H1 (cell line): ENCODE results near the gene LYPD4. TPM values are rescaled to one million over a fixed set of nuclear protein-coding genes. Genes with fewer than 3 reads are reported as not detected.

Experiments used
- CTCF ChIA-PET: fragments of 300-600 bp; sonication (Branson Sonifier 250); formaldehyde crosslinking; loops from one replicate; lab custom pipeline; 2021; ENCODE audit not compliant: partially characterized antibody; lab: Charles Lee
- POLR2A ChIA-PET: fragments of 300-600 bp; sonication (Branson Sonifier 250); formaldehyde crosslinking; loops from one replicate; lab custom pipeline; 2021; ENCODE audit warnings: inconsistent platforms; ENCODE audit not compliant: partially characterized antibody; lab: Charles Lee
- DNase-seq, 2 experiments: peaks; one replicate each; pipeline versions ENCODE4 v3.0.0 to v3.0.0-alpha.2; 2010 to 2022; ENCODE audit warnings: low spot score in 2 of 2, low read depth in 1 of 2, mixed read lengths in 1 of 2
- FAIRE-seq: peaks from 2 replicates; lab custom pipeline; 2011; peaks lifted over from hg19 to GRCh38; lab: Jason Lieb, UNC
- H2AFZ ChIP-seq: 2 replicates; pipeline ENCODE4 v1.8.1; 2012; ENCODE audit warnings: low read length, inconsistent platforms
- H2AK5ac ChIP-seq: 2 replicates; pipeline ENCODE4 v1.6.1; 2013; ENCODE audit warnings: low read depth, low read length
- H2BK120ac ChIP-seq: replicated peaks from 2 replicates; pipeline ENCODE3; 2013; ENCODE audit warnings: low read depth, low read length, inconsistent platforms
- H2BK12ac ChIP-seq: 2 replicates; pipeline ENCODE4 v1.6.1; 2013; ENCODE audit warnings: low read depth, low read length
- H2BK15ac ChIP-seq: 2 replicates; pipeline ENCODE4 v1.6.1; 2013; ENCODE audit warnings: low read length
- H2BK20ac ChIP-seq: 2 replicates; pipeline ENCODE4 v1.6.1; 2013; ENCODE audit warnings: low read length
- H2BK5ac ChIP-seq: 2 replicates; pipeline ENCODE4 v1.6.1; 2013; ENCODE audit warnings: low read depth, low read length
- H3K14ac ChIP-seq: 2 replicates; pipeline ENCODE4 v1.6.1; 2013; ENCODE audit warnings: inconsistent platforms; ENCODE audit not compliant: insufficient read length
- H3K18ac ChIP-seq: 2 replicates; pipeline ENCODE4 v1.6.1; 2013; ENCODE audit warnings: low read length; ENCODE audit errors: extremely low read depth
- H3K23ac ChIP-seq: 2 replicates; pipeline ENCODE4 v1.6.1; 2013; ENCODE audit warnings: inconsistent platforms; ENCODE audit not compliant: insufficient read length
- H3K23me2 ChIP-seq: 2 replicates; pipeline ENCODE4 v1.6.1; 2013; ENCODE audit warnings: low read depth, low read length
- H3K27ac ChIP-seq: 2 replicates; pipeline ENCODE4 v1.6.1; 2011; ENCODE audit warnings: low read depth, low read length, inconsistent platforms
- H3K27me3 ChIP-seq, 4 experiments: replicated peaks in 1 of 4; 1 replicate in 1 of 4; 2 replicates in 3 of 4; pipeline versions ENCODE4 v1.6.1 to v1.8.1; 2011 to 2013; ENCODE audit warnings: low read length in 3 of 4, mild to moderate bottlenecking in 3 of 4, inconsistent platforms in 2 of 4, mixed read lengths in 2 of 4, moderate library complexity in 1 of 4; ENCODE audit not compliant: control insufficient read depth in 3 of 4, insufficient read depth in 3 of 4; ENCODE audit errors: extremely low read depth in 1 of 4
- H3K36me3 ChIP-seq, 4 experiments: 2 replicates each; pipeline versions ENCODE4 v1.6.1 to v1.8.1; 2011 to 2013; ENCODE audit warnings: mild to moderate bottlenecking in 4 of 4, low read length in 3 of 4, moderate library complexity in 2 of 4, control low read depth in 1 of 4, inconsistent platforms in 1 of 4; ENCODE audit not compliant: insufficient read depth in 4 of 4, control insufficient read depth in 2 of 4
- H3K4ac ChIP-seq: replicated peaks from 2 replicates; pipeline ENCODE3; 2013; ENCODE audit warnings: low read length, low read depth, mixed read lengths, inconsistent platforms; ENCODE audit not compliant: insufficient read length
- H3K4me1 ChIP-seq, 4 experiments: replicated peaks in 1 of 4; 1 replicate in 1 of 4; 2 replicates in 3 of 4; pipeline versions ENCODE4 v1.6.1 to v1.8.1; 2011 to 2013; ENCODE audit warnings: low read length in 3 of 4, inconsistent platforms in 2 of 4, mixed read lengths in 1 of 4; ENCODE audit not compliant: insufficient read depth in 4 of 4, control insufficient read depth in 3 of 4
- H3K4me2 ChIP-seq, 2 experiments: 2 replicates each; pipeline versions ENCODE4 v1.6.1 to v1.8.1; 2011 to 2013; ENCODE audit warnings: low read depth in 2 of 2, low read length in 2 of 2, control low read depth in 1 of 2, inconsistent platforms in 1 of 2, mild to moderate bottlenecking in 1 of 2; ENCODE audit not compliant: insufficient read depth in 1 of 2
- H3K4me3 ChIP-seq, 4 experiments: fragments of 200-600, 300-600 bp in 1 of 4; sonication (generic), shearing (Covaris generic), sonication (Bioruptor Twin) in 1 of 4; 2 replicates each; pipeline versions ENCODE4 v1.5.1 to v1.8.1; 2011 to 2016; ENCODE audit warnings: low read length in 4 of 4, low read depth in 3 of 4, control low read depth in 2 of 4, inconsistent platforms in 2 of 4, mild to moderate bottlenecking in 2 of 4, mixed read lengths in 1 of 4, moderate library complexity in 1 of 4; ENCODE audit not compliant: insufficient read depth in 2 of 4; ENCODE audit errors: extremely low read depth in 1 of 4
- H3K56ac ChIP-seq: replicated peaks from 2 replicates; pipeline ENCODE3; 2013; ENCODE audit warnings: low read depth, mild to moderate bottlenecking, mixed read lengths, low read length, inconsistent platforms; ENCODE audit not compliant: insufficient read length
- H3K79me1 ChIP-seq: 2 replicates; pipeline ENCODE4 v1.6.1; 2013; ENCODE audit warnings: low read depth, low read length, control low read depth
- H3K79me2 ChIP-seq, 2 experiments: 2 replicates each; pipeline versions ENCODE4 v1.6.1 to v1.8.1; 2012 to 2013; ENCODE audit warnings: low read length in 2 of 2, mild to moderate bottlenecking in 2 of 2, inconsistent platforms in 1 of 2; ENCODE audit not compliant: insufficient read depth in 2 of 2, control insufficient read depth in 1 of 2
- H3K9ac ChIP-seq, 4 experiments: replicated peaks in 1 of 4; 1 replicate in 1 of 4; 2 replicates in 3 of 4; pipeline versions ENCODE4 v1.6.1 to v1.8.1; 2011 to 2013; ENCODE audit warnings: low read depth in 3 of 4, low read length in 3 of 4, control low read depth in 2 of 4, mild to moderate bottlenecking in 2 of 4, moderate library complexity in 2 of 4, inconsistent platforms in 1 of 4; ENCODE audit errors: extremely low read depth in 1 of 4
- H3K9me3 ChIP-seq, 2 experiments: 2 replicates each; pipeline versions ENCODE4 v1.6.1 to v1.8.1; 2012 to 2013; ENCODE audit warnings: mild to moderate bottlenecking in 2 of 2, moderate library complexity in 2 of 2, control low read depth in 1 of 2, inconsistent platforms in 1 of 2, low read depth in 1 of 2, low read length in 1 of 2, mixed read lengths in 1 of 2; ENCODE audit not compliant: insufficient read depth in 2 of 2
- H4K20me1 ChIP-seq, 2 experiments: replicated peaks in 1 of 2; 2 replicates each; pipeline versions ENCODE3 to v1.8.1; 2011 to 2013; ENCODE audit warnings: inconsistent platforms in 2 of 2, low read length in 2 of 2, mild to moderate bottlenecking in 1 of 2; ENCODE audit not compliant: insufficient read depth in 2 of 2, control insufficient read depth in 1 of 2
- H4K5ac ChIP-seq: 2 replicates; pipeline ENCODE4 v1.6.1; 2013; ENCODE audit warnings: low read length, low read depth, mixed read lengths, inconsistent platforms; ENCODE audit not compliant: insufficient read length
- H4K8ac ChIP-seq: 2 replicates; pipeline ENCODE4 v1.8.0; 2013; ENCODE audit warnings: mild to moderate bottlenecking, moderate library complexity, low read length, inconsistent platforms; ENCODE audit not compliant: insufficient read depth; ENCODE audit errors: extremely low read depth
- H4K91ac ChIP-seq: replicated peaks from 2 replicates; pipeline ENCODE3; 2013; ENCODE audit warnings: low read length, mixed read lengths, inconsistent platforms; ENCODE audit not compliant: insufficient read length
- ATF2 ChIP-seq: IDR thresholded peaks from 2 replicates; pipeline ENCODE4 v1.6.1; 2012; ENCODE audit warnings: low read length, inconsistent platforms
- BRCA1 ChIP-seq: IDR thresholded peaks from 2 replicates; pipeline ENCODE4 v1.6.1; 2012; ENCODE audit warnings: low read depth, low read length, improper control_type of control experiment
- CBX5 ChIP-seq: fragments of 300-800, 300-1000 bp; sonication (generic); IDR thresholded peaks from 2 replicates; pipeline ENCODE4 v1.7.1; 2016; ENCODE audit warnings: antibody characterized with exemption, low read length, low read depth
- GTF2F1 ChIP-seq: IDR thresholded peaks from 2 replicates; pipeline ENCODE4 v1.6.1; 2012; ENCODE audit warnings: low read depth, low read length, improper control_type of control experiment, borderline replicate concordance
- JUN ChIP-seq: IDR thresholded peaks from 2 replicates; pipeline ENCODE4 v1.6.1; 2011; ENCODE audit warnings: low read depth, mild to moderate bottlenecking, improper control_type of control experiment, low read length
- JUND ChIP-seq: IDR thresholded peaks from 2 replicates; pipeline ENCODE4 v1.6.1; 2011; ENCODE audit warnings: mild to moderate bottlenecking, improper control_type of control experiment, low read length
- MAX ChIP-seq: IDR thresholded peaks from 2 replicates; pipeline ENCODE4 v1.6.1; 2012; ENCODE audit warnings: inconsistent platforms
- PHF8 ChIP-seq: fragments of 200-600 bp; sonication (generic); conservative IDR thresholded peaks from 2 replicates; pipeline ENCODE4 v1.7.1; 2012; ENCODE audit warnings: low read depth, mild to moderate bottlenecking, inconsistent platforms, low read length, moderate library complexity
- POLR2A ChIP-seq, 2 experiments: IDR thresholded peaks; 1 replicate in 1 of 2; 2 replicates in 1 of 2; pipeline ENCODE4 v1.6.1; 2011; ENCODE audit warnings: low read depth in 2 of 2, low read length in 2 of 2, mild to moderate bottlenecking in 2 of 2; ENCODE audit errors: control extremely low read depth in 1 of 2
- POLR2AphosphoS5 ChIP-seq: IDR thresholded peaks from 2 replicates; pipeline ENCODE4 v1.6.1; 2011; ENCODE audit warnings: low read depth, low read length
- RBBP5 ChIP-seq: IDR thresholded peaks from 2 replicates; pipeline ENCODE4 v1.7.1; 2012; ENCODE audit warnings: low read depth, mild to moderate bottlenecking, inconsistent platforms, low read length, moderate library complexity, borderline replicate concordance
- SP2 ChIP-seq: IDR thresholded peaks from 2 replicates; pipeline ENCODE4 v1.6.1; 2012; ENCODE audit warnings: mild to moderate bottlenecking, low read length, inconsistent platforms
- TCF12 ChIP-seq: IDR thresholded peaks from 2 replicates; pipeline ENCODE4 v1.6.1; 2011; ENCODE audit warnings: low read depth, mild to moderate bottlenecking, low read length
- WGBS, 2 experiments: shearing (Covaris generic) in 1 of 2; methylation state at CpG; one replicate each; pipeline versions ENCODE4 v1.1.6 to v1.1.7; 2013 to 2015; ENCODE audit warnings: low lambda C conversion rate in 2 of 2, mixed read lengths in 2 of 2, inconsistent platforms in 1 of 2, low coverage in 1 of 2, missing lambda C conversion rate in 1 of 2; ENCODE audit not compliant: insufficient replicate concordance in 2 of 2, insufficient coverage in 1 of 2, insufficient read length in 1 of 2; ENCODE audit errors: extremely low coverage in 1 of 2, missing lambda C conversion rate in 1 of 2; 5-methylcytosine and 5-hydroxymethylcytosine counted together
- polyA plus RNA-seq, 7 experiments: library from polyadenylated mRNA; depleted of rRNA in 3 of 7; stranded (reverse) in 5 of 7; unstranded in 2 of 7; fragments of >200 nt in 5 of 7; fragments of 200-250 nt in 2 of 7; gene quantifications; 1 replicate in 5 of 7; 2 replicates in 1 of 7; 4 replicates in 1 of 7; pipeline versions ENCODE4 v1.2.1 to v1.2.3, GENCODE V29; 2011 to 2013; ENCODE audit warnings: missing spikeins in 2 of 7, mixed read lengths in 2 of 7
- total RNA-seq: library from RNA; stranded (reverse); fragmentation: NEBNext Ultra II Directional; extraction: Animal tissue kit (Norgen Biotek cat#: 25700); gene quantifications from 2 replicates; pipeline ENCODE4 v1.2.1, GENCODE V29; 2021

Gene LYPD4
- total and polyA plus RNA-seq, 2 of the 8 experiments (the other 6 are each of a cell fraction or from before 2014, with no cell fraction given) = 0.06 TPM; not detected in 1

GRCh38 chr19:41864374-41864773 lies 19.9 kb upstream of the LYPD4 start:
- H3K9ac ChIP-seq = peak overlapping the region in 2 of 4 experiments; percentile 20 to 29; a peak in 4 of 7 replicates
- H2AFZ ChIP-seq = no peak overlapping the region
- ChIA-PET CTCF (interaction anchor here (1.1 to 2.5 kb wide), 5 partner anchors 9 to 93 kb away, joined by 3 to 13 read pairs (median 3); no protein-coding TSS in a partner anchor), POLR2A (interaction anchor here (0.6 to 13.9 kb wide), 17 partner anchors 10 to 436 kb away, joined by 3 to 298 read pairs (median 8); partner anchors contain the start of genes ARHGEF1, CD79A, ERFL and RABAC1)
- 98% methylated on average over 5 of the region's 5 CpGs; no CpG with 5 or more reads in 1 of the 2 experiments for WGBS, 2 experiments
- TF ChIP-seq JUND (no peak), POLR2AphosphoS5 (peak; percentile 79; the same call in 1 of the 2 replicates), TCF12 (no peak), POLR2A (IDR thresholded peaks at IDR 0.05; ENCODE audit: control extremely low read depth in 1 of 2, low read depth in 2 of 2, low read length in 2 of 2) (peak in 1 of 2 experiments; percentile 64; a peak in 2 of 3 replicates), GTF2F1 (no peak), PHF8 (no peak), BRCA1 (no peak), ATF2 (no peak), JUN (no peak), MAX (no peak), SP2 (no peak), RBBP5 (no peak), CBX5 (no peak)
- H3K27ac ChIP-seq = peak overlapping the region; percentile 71
- no peak overlapping the region for H4K91ac ChIP-seq
- H3K18ac ChIP-seq = no peak overlapping the region
- H3K56ac ChIP-seq = no peak overlapping the region
- H4K8ac ChIP-seq = peak overlapping the region; percentile 35
- no peak overlapping the region for H2AK5ac ChIP-seq
- FAIRE-seq (no peak), DNase-seq (no peak)
- no peak overlapping the region for H3K14ac ChIP-seq
- peaks cover 61 to 83% (median 76%) of the 10 kb centered on the region in 4 experiments for H3K36me3 ChIP-seq
- no peak overlapping the region for H3K4ac ChIP-seq
- H2BK15ac ChIP-seq = no peak overlapping the region
- no peaks in the 10 kb centered on the region for H3K9me3 ChIP-seq
- H3K23me2 ChIP-seq = peaks cover 6% of the 10 kb centered on the region
- H2BK5ac ChIP-seq = no peak overlapping the region
- peaks cover 27% of the 10 kb centered on the region for H3K79me1 ChIP-seq
- H3K79me2 ChIP-seq = peaks cover 22 to 76% of the 10 kb centered on the region in 2 experiments
- no peak overlapping the region for H2BK20ac ChIP-seq
- no peak overlapping the region for H2BK120ac ChIP-seq
- no peak overlapping the region for H3K23ac ChIP-seq
- peaks cover 3 to 27% (median 14%) of the 10 kb centered on the region in 4 experiments for H3K4me1 ChIP-seq
- no peaks in the 10 kb centered on the region for H3K27me3 ChIP-seq
- H2BK12ac ChIP-seq = no peak overlapping the region
- no peak overlapping the region for H4K5ac ChIP-seq
- no peak overlapping the region for H3K4me3 ChIP-seq
- H4K20me1 ChIP-seq = peaks cover 38% of the 10 kb centered on the region in 2 experiments
- peak overlapping the region in 1 of 2 experiments; percentile 2; a peak in 2 of 4 replicates for H3K4me2 ChIP-seq
